ENCODE results near the gene RXFP1.
"Not testable (repeated sequence)": the region's sequence is repeated elsewhere in the genome, so short reads cannot be mapped to it uniquely, and the experiment has no call there.

The RXFP1 gene

DNA sequence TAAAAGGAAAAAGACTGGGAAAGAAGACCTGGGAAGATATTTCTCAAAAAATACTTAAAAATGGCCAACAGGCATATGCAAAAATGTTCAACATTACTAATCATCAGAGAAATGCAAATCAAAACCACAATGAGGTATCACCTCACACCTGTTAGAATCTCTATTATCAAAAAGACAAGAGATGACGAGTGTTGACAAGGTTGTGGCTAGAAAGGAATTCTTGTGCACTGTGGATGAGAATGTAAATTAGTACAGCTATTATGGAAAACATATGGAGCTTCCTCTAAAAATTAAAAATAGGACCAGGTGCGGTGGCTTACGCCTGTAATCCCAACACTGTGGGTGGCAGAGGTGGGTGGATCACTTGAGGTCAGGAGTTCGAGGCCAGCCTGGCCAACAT lies 100.0 kb downstream of the RXFP1 start:
- DNase-seq: no peak

DNA sequence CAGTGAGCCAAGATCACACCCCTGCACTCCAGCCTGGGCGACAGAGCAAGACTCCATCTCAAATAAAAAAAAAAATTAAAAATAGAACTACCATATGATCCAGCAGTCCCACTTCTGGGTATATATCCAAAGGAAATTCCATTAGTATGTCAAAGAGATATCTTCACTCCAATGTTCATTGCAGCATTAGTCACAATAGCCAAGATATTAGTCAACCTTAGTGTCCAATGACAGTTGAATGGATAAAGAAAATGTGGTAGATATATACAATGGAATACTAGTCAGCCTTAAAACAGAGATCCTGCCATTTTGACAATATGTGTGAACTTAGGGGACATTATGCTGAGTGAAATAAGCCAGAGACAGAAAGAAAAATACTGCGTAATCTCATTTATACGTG lies 100.6 kb downstream of the RXFP1 start:
- no peak for DNase-seq

DNA sequence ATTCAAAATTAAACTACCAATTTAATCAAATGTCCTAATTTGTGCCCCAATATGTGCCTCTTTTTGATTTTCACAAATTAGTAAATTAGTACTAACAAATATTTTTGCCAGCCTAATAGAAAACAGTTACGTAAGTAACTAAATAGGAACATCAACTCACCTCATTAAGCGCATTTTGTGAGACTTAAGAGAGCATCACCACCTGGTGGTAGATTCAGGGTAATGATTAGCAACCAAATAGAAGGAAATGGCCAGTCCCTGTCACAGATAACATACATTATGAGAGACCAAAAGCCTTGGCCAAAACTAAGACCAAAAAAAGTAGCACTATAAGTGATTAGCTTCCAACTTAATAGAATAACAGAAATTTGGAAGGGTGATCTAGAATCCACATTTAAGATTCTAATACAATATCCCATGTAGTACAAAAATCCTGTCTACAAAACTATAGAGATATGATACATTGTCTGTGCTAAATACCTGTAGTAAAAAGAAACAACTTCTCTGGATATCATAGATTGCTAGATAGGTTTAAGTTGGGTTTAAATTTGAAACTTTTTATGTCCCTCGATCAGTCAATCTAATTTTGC lies 103.3 kb downstream of the RXFP1 start:
- DNase-seq: no peak

DNA sequence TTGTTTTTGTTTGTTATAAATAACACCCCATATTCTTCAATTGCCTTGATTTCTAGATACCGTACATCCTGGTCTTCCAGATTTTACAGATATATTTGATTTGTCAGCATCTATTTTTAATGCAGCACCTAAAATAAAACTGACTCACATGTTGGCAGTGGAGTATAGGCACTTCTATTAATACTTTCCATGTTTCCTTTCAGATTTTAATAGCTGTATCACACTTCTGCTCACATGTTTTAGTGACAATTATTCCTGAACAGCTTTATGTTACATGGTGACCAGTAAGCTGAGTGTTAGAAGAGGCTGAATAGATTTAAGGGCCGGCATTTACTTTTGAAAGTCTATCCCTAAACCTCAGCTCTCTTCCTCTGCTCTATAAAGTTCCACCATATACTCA lies 103.9 kb downstream of the RXFP1 start:
- no peak for DNase-seq

DNA sequence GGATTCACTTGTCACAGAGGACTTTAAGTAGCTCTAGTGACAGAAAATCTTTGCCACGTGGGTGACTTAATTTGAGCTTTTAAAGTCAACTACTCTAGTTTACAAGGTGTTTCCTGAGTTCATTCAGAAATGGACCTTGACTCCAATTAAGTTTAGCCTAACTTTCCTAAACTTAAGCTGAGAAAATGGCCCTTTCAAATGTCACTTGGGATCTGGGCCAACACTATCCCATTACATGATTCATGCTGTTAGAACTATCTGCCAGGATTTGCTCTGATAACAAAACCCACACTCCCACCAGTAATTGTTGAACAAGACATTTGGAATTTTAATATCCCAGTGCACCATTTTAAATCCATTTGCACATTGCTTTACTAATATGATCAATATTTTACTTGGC lies 109.2 kb downstream of the RXFP1 start:
- no peak for DNase-seq

DNA sequence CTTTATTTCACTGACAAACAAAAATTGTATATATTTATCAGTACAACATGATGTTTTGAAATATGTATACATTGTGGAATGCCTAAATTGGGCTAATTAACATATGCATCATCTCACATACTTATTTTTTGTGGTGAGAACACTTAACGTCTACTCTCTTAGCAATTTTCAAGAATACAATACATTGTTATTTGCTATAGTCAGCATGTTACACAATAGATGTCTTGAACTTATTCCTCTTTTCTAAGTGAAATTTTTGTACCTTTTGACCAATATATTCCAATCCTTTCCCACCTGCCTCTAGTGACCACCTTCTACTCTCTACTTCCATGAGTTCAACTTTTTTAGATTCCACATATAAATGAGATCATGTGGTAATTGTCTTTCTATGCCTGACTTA lies 114.9 kb downstream of the RXFP1 start:
- DNase-seq: no peak

DNA sequence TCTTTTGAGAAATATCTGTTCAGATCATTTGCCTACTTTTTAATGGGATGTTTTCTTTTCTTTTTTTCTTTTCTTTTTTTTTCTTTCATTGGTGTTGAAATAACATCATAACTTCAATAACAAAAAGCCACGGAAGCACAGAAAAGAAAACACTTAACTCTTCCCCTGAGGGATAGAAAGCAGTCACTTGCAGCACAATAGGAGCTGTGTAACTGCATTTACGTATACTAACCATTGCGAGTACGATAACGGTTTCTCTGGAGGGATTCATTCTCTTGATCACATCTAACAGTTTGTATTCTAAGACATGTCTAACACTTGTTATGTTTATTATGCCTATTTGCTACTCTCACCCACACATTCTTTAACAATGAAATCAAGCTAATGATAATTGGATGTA lies 122.7 kb downstream of the RXFP1 start:
- DNase-seq: no peak

DNA sequence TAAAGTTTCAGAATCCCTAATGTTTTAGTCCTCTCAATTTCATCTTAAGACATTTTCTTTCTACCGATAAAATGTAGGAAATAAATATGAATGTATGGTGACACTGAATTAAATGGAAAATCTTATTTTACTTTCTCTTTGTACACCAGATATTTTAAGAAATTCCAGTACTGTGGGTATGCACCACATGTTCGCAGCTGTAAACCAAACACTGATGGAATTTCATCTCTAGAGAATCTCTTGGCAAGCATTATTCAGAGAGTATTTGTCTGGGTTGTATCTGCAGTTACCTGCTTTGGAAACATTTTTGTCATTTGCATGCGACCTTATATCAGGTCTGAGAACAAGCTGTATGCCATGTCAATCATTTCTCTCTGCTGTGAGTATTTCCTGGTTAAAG lies 123.1 kb downstream of the RXFP1 start:
- no peak for DNase-seq

DNA sequence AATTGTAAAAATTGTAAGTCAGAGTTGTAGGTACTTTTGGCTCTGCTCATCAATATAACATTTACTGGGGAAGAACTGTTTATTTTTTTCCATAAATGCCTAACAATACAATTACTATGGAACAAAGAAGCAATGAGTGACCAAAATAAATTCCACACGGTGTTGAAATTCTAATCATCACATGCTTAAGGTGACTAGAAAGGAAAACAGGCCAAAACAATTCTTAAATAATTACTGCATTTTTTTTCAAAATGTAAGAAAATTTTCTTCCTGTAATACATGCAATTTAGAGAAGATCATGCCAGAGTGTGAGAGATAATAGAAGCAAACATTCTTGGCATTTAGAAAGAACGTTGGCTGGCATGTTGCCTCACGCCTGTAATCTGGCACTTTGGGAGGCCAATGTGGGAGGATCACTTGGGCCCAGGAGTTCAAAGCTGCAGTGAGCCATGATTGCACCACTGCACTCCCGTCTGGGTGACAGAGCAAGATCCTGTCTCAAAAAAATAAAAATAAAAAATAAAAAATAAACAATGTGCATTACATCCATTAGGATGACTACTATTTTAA lies 127.5 kb downstream of the RXFP1 start:
- no peak for DNase-seq

DNA sequence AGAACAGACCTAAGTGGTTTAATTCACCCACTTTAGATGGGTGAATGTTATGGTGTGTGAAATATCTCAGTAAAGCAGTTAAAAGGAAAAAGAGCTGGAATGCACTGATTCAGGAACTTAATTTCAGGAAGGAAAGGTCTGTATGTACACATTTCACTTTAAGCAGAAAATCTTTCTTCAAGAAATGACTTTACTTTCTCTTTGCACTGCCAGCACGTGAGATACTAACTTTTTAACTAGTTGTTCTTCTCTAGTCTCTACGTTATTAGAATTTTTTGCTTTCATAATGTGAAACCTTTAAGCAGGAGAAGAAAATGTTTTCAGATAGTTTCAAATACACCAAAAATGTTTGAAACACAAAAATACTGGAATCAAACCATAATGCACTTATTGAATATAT lies 131.2 kb downstream of the RXFP1 start:
- DNase-seq: no peak

DNA sequence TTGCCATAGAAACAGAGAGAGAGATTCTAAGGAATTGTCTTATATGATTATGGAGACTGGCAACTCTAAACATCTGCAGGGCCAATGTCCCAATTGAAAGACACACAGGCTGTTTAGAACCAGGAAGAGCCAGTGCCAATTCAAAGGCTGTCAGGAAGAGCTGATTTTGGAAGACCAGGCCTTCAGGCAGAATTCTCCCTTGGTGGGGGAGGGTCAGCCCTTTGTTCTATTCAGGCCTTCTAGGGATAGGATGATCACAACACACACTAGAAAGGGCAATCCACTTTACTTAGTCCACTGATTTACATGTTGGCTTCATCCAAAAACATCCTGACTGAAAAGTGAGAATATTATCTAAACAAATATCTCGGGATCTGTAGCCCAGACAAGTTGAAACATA lies 134.8 kb downstream of the RXFP1 start:
- no peak for DNase-seq

DNA sequence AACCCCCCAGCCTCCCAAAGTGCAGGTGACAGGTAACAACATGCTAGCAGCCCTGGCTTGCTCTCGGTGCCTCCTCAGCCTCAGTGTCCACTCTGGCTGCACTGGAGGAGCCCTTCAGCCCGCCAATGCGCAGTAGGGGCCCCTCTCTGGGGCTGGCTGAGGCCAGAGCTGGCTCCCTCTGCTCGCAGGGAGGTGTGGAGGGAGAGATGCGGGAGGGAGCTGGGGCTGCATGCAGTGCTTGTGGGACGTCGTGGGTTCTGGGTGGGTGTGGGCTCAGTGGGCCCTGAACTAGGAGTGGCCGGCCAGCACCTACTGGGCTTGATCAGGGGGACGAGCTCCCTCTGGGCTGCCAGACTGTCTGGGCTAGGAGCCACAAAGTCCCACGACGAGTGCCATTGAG lies 135.6 kb downstream of the RXFP1 start:
- no peak for DNase-seq

DNA sequence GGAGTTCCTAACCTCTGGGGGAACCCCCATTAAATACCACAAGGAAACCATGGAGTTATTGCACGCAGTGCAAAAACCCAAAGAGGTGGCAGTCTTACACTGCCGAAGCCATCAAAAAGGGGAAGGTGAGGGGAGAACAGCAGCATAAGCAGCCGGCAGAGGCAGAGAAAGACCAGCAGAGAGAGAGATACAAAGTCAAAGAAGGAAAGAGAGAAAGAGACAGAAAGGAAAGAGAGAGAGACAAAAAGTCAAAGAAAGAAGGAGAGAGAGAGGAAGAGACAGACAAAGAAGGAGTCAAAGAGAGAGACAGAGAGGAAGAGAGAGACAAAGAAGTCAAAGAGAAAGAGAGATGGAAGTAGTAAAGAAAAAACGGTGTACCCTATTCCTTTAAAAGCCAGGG lies 141.6 kb downstream of the RXFP1 start:
- not testable (repeated sequence) for DNase-seq

DNA sequence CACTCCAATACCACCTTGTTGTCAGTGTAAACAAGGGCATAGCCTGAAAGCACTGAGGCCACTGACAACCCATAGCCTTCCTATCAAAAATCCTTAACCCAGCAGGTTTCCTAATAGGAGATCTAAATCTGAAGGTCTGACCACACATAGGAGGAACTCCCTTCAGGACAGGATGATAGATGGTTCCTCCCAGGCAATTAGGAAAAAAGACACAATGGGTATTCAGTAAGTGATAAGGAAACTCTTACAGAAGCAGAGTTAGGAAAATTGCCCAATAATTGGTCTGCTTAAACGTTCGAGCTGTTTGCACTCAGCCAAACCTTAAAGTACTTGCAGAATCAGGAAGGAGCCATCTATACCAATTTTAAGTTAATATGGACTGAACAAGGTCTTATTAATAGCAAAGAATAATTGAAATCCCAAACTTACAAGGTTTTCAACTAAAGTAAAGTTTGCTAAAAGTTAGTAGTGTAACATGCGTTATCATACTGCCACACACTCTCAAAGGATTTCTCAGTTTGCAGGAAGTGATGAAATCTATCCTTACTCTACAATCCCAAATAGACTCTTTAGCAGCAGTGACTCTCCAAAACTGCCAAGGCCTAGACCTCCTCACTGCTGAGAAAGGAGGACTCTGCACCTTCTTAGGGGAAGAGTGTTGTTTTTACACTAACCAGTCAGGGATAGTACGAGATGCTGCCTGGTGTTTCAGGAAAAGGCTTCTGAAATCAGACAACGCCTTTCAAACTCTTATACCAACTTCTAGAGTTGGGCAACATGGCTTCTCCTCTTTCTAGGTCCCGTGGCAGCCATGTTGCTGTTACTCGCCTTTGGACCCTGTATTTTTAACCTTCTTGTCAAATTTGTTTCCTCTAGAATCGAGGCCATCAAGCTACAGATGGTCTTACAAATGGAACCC lies 142.3 kb downstream of the RXFP1 start:
- not testable (repeated sequence) for DNase-seq

DNA sequence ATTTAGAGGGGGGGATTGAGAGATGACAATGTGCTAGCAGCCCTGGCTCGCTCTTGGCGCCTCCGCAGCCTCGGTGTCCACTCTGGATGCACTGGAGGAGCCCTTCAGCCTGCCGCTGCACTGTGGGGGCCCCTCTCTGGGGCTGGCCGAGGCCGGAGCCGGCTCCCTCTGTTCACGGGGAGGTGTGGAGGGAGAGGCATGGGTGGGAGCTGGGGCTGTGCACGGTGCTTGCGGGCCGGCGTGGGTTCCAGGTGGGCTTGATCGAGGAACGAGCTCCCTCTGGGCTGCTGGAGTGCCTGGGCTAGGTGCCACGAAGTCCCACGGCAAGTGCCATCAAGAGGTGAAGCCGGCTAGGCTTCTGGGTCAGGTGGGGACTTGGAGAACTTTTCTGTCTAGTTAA lies 143.1 kb downstream of the RXFP1 start:
- DNase-seq: no peak

DNA sequence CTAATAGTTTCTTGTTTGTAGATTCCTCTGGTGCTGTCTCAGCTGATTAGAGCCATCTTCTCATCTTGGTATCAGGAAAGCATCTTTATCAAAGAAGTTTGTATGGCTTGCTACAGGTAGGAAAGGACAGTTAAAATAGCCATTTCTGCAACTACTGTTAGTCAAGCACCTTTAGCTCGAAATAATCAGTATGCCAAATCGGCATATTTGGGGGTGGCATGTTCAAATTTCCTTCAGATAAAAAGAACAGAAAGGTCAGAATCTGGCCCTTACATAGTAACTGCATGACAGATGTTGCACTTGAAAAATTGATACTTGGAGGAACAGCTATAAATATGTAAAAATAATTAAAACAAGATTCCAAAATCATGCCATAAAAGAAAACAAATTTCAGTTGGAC lies 145.2 kb downstream of the RXFP1 start:
- DNase-seq: no peak

DNA sequence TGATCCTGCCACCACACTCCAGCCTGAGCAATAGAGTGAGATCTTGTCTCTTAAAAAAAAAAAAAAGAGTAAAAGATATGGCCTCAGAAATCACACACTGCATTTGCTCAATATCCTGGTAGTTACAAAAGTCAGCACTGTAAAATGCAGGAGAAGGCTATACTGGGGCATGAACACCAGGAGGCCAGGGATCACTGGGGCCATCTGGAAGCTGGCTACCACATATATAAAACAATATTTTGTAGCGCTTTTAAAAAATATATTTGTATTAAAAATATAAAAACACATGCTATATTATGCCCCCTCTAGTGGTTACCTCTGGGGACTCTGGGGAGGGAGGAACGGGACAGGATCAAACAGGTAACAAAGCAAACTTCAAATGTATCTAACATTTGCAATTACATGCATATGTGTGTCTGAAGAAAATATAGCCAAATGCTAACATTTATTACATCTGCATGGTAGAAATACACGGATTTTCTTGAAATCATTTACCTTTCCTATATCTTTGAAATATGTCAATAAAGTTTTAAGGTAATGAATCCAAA lies 146.0 kb downstream of the RXFP1 start:
- no peak for DNase-seq

DNA sequence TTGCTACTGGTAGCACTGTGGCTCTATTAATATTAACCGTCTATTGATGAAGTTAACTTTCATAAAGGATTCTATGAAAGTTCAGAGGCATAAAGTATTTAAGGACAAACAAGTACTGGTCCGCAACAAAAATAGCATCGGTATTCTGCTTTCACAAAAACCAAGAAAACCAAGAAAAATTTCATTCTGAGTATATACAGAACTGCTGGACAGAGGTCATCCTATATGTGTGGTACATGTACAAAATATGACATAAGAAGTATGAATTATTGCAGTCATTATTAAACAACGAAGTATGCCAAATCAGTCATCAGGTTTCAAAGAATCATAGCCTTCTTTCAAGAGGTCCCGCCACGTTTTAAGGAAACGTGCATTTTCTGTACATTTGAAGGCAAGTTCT lies 147.6 kb downstream of the RXFP1 start:
- DNase-seq: no peak

DNA sequence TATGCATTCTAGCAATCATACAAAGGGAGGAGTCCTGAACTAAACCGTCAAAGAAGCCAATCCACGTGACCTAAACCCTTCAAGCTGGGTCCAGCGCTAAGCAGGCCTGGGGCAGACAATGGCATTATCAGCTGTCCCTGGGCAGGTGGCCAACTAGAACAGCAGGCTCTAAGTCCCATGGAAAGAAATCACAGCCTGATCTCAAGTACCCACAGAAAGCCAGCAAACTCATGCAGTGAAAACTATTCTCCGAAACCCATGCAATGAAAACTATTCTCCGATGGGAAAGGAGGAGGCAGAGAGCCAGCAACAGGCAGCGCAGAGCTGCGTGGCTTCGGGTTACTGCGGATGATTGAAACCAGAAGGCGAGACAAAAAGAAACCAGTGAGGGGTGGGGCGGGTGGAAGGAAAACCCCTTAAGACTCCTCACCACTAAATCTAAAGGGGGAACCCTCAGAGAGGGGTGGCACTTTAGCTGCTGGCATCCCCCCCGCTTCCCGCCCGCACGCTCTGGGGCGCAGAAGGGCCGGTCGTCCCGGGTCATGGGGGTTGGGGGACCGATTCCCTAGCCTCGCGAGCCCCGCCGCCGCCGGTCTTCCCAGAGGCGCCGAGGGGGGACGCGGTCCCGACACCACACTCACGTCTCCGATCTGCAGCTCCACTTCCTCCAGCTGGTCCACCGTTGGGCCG lies 149.4 kb downstream of the RXFP1 start:
- DNase-seq: peak; percentile 44

DNA sequence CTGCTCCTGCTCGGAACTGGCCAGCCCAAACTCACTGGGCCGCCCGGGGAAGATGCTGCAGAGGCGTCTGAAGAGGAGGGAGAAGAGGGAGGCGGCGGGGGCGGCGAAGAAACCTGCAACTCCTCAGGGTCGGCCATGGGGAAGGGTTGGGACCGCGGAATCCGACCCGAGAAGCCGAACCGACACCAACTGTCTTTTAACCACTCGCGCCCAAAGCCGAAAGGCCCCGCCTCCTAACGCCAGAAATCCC lies 149.9 kb downstream of the RXFP1 start, which contains the start of gene C4orf46:
C4orf46 (minus strand) TSS at position 223 of the 250 bp plus-strand sequence; CDS start at position 137, 86 bp downstream.
- DNase-seq: no peak

DNA sequence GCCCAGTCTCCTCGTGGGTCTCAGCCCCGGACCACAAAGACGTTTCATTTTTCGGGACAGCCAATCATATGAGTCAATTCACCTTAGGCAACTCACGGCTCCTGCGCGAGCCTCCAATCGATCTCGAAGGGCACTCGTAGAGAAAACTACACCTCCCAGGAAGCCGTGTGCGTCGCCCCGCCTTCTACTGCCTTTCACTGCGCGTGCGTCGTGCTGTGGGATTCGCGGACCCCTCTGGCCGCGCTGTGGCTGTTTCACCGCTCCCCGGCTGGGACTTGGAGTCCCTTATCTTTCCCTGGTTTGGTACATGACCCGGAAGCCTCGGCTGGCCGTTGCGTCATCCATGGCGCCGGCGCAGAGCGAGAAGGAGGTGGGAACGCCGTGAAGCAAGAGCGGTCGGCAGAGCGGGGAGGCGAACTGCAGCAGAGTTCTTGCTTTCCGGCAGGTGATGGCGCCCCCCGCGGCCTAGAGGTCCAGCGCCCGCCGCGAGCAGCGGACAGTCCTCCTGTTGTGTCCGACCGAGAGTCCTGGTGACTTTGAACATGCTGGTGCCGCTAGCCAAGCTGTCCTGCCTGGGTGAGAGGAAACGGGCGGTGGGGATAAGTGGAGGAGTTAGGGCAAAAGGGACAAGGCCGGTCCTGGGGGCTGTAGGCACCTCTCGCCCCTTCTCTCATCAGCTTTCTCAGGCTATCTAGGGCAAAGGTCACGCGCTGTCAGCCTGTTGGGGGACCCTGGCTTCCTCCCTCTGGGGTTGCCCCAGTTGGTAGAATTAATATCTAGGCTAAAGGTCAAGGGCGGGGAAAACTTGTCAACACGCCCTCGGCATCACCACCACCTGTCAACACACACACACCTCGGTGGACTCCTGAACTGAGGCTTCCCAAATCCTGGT lies 150.5 kb downstream of the RXFP1 start, which contains the start of gene ETFDH:
ETFDH (plus strand) TSS at position 382 of the 892 bp plus-strand sequence; CDS start at position 543, 161 bp downstream.
- DNase-seq: peak; percentile 96

DNA sequence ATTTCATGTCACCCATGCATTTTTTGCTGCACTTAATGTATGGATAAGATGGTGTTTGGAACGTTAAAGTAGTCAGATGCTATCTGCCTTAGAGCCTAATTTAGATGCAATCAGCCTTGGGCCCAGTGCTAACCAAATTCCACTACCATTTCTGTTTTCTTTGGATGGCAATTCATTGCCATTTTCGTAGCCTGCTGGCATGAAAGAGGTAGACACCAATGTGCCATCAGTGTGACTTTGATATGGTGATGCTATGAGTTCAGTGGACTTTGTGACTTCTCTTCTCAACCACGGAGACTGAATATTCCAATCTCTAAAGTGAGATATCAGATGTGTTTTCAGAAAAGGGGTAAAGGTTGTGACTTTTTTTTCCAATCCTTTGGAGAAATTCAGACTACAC lies 152.0 kb downstream of the RXFP1 start:
- DNase-seq: no peak

Data from DMS 273 treated with DMSO at 0.1 percent for 48 hours (cell line).